Measurements from ENCODE around the gene ACTC1.

ACTC1 gene

DNA sequence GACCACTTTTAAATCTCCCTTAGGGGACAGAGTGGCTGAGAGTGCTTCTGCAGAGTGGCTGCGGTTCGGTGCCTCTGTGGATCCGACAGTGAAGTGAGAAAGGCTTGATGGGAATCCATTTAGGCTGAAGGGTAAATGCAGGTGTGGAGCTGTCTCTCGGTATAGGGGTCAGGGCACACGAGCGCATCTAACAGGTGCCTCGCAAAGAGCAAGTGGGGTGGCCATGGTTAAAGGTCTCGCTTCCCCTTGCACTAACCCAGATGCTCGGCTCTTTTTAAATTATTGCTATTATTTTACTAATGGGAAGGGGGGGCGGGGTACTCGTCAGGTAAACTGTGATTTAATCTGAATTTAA, 40.0 kb downstream of the ACTC1 start:
- no peak for DNase-seq

- DNase-seq = no peak
Measured at GRCh38 chr15:34754674-34755418, 40.5 kb downstream of the ACTC1 start, which contains the start of gene GJD2. TSS of gene GJD2 (minus strand) at chr15:34754998. CDS start at chr15:34754488, 510 bp downstream.

GRCh38 chr15:34754171-34754601, 41.2 kb downstream of the ACTC1 start:
- DNase-seq = no peak

DNA sequence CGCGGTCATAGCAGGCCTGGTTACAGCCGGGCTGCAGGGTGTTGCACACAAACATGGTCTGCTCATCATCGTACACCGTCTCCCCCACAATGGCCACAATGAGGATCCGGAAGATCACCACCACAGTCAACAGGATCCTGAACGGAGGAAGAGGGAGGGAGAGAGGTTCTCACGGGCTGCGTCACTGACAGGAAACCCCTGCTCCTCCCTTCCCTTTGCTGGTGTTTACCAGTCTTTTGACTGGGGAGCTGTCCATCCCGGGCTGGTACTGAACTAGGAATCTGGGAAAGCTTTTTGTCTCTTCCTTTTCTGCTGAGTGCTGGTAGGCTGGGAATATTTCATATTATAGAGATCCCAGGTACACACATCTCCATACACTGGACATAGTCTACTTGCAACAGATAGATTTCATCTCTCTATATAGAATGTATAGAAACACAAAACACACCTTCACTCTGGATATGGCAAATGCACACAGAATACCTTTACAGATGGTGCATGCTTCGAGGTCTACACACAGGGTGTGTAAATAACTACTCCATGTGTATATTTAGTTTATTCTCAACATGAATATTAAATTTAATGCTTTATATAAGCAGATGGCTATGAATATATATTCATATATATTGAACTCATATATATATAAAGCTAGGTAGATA, 42.0 kb downstream of the ACTC1 start:
- DNase-seq = no peak

DNA sequence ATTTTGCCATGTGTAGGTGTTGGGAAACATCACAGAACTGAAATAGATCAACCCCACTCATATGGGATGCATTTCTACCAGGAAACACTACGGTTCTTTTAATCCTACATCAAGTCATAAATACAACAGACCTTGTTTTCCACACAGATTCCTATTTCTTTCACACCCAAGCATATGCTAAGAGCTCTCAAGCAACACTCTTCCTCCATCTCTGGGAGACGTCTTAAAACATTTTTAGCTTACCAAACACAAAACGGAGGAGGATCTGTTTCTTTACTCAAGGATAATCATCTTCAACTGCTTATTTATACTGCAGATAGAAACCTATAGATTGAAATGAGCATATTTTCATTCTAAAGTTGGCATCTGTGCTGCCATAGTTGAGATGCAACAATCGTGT, 45.7 kb downstream of the ACTC1 start:
- DNase-seq = no peak
